ENCODE data around the gene COQ8B. TPM values are rescaled to one million over a fixed set of nuclear protein-coding genes. Genes with fewer than 3 reads are reported as not detected.
A peak's percentile ranks its signal among the peaks of the same experiment; 100 is the strongest.

COQ8B gene
- total RNA-seq, 5 donors from 2014 or later (not counting 1 experiment from before 2014, with no cell fraction given), result 30.8 to 60.1 (median 53.9) TPM

GRCh38 chr19:40752257-40752781, 35.6 kb upstream of the COQ8B start:
- Histone ChIP-seq H3K27ac (ENCODE audit: low read length) (peak overlapping the region; percentile 81), H3K9me3 (no peaks in the 10 kb centered on the region), H3K27me3 (replicated peaks in 1 of 2; ENCODE audit: control insufficient read depth in 2 of 2, extremely low read depth in 1 of 2, insufficient read depth in 2 of 2, low read length in 1 of 2) (no peaks in the 10 kb centered on the region), H3K4me1 (ENCODE audit: control insufficient read depth in 1 of 2, extremely low read depth in 1 of 2, insufficient read depth in 2 of 2, low read length in 2 of 2) (peaks cover 17 to 73% of the 10 kb centered on the region in 2 experiments), H3K4me3 (ENCODE audit: control insufficient read depth in 1 of 2, extremely low read depth in 1 of 2, low read length in 1 of 2) (peak overlapping the region; percentile 91 to 92), H3K36me3 (ENCODE audit: control insufficient read depth in 2 of 2, extremely low read depth in 1 of 2, insufficient read depth in 1 of 2, low read length in 1 of 2) (peaks cover 5 to 17% of the 10 kb centered on the region in 2 donors)
- Mint-ChIP-seq H3K9me3 (no peaks in the 10 kb centered on the region), H3K27me3 (no peaks in the 10 kb centered on the region), H3K4me3 (peak overlapping the region; percentile 91 to 100 (median 97)), H3K36me3 (peaks cover 26% of the 10 kb centered on the region), H3K27ac (peak overlapping the region; percentile 98 to 99), H3K4me1 (peaks cover 55 to 63% (median 63%) of the 10 kb centered on the region in 3 donors)
- ChIA-PET POLR2A (interaction anchor here (0.6 to 1.5 kb wide), 5 partner anchors 25 to 896 kb away, joined by 4 to 17 read pairs (median 5); partner anchors contain the start of genes COQ8B (in 1 of the 2), ITPKC (in 1 of the 2) and RAB4B (in 1 of the 2)), CTCF (interaction anchor here (0.6 to 1.0 kb wide), 3 partner anchors 25 to 606 kb away, joined by 3 to 5 read pairs (median 5); no protein-coding TSS in a partner anchor)
- DNase-seq, result no peak
- 27% methylated on average over 8 of the region's 12 CpGs for WGBS (ENCODE audit: insufficient coverage)
- no peak for ATAC-seq (replicated peaks in 1 of 4)

- Mint-ChIP-seq H3K27ac (peak within 1 kb of the TSS; percentile 98 to 99), H3K36me3 (peaks cover 17% of the 10 kb centered on the region), H3K27me3 (no peaks in the 10 kb centered on the region), H3K9me3 (no peaks in the 10 kb centered on the region), H3K4me1 (peaks cover 41 to 54% (median 51%) of the 10 kb centered on the region in 3 donors), H3K4me3 (peak within 1 kb of the TSS; percentile 91 to 100 (median 97))
- POLR2A ChIA-PET, result interaction anchor here in 1 of 2 donors (0.9 to 1.2 kb wide), 4 partner anchors 27 to 512 kb away, joined by 4 to 13 read pairs (median 6); partner anchors contain the start of genes COQ8B, EGLN2, ITPKC and RAB4B
- DNase-seq, result peak in 33 of 35 experiments; percentile 88 to 98 (median 94)
- Histone ChIP-seq H3K36me3 (ENCODE audit: control insufficient read depth in 2 of 2, extremely low read depth in 1 of 2, insufficient read depth in 1 of 2, low read length in 1 of 2) (peaks cover 4 to 5% of the 10 kb centered on the region in 2 donors), H3K9me3 (no peaks in the 10 kb centered on the region), H3K4me3 (ENCODE audit: control insufficient read depth in 1 of 2, extremely low read depth in 1 of 2, low read length in 1 of 2) (peak within 1 kb of the TSS; percentile 91 to 92), H3K4me1 (ENCODE audit: control insufficient read depth in 1 of 2, extremely low read depth in 1 of 2, insufficient read depth in 2 of 2, low read length in 2 of 2) (peaks cover 15 to 60% of the 10 kb centered on the region in 2 experiments), H3K27me3 (replicated peaks in 1 of 2; ENCODE audit: control insufficient read depth in 2 of 2, extremely low read depth in 1 of 2, insufficient read depth in 2 of 2, low read length in 1 of 2) (no peaks in the 10 kb centered on the region), H3K27ac (ENCODE audit: low read length) (peak within 1 kb of the TSS; percentile 83)
- peak; percentile 75 to 77 (median 75) for ATAC-seq (replicated peaks in 1 of 4)
- CTCF ChIA-PET, result interaction anchor here in 1 of 2 donors (0.8 to 1.5 kb wide), 5 partner anchors 27 to 68 kb away, joined by 3 to 19 read pairs (median 8); partner anchors contain the start of genes EGLN2 and RAB4B
- WGBS (ENCODE audit: insufficient coverage), result under 1% methylated on average over 44 of the region's 46 CpGs
Observed at GRCh38 chr19:40750874-40751537, 34.3 kb upstream of the COQ8B start, which contains the start of gene SNRPA. Gene SNRPA (plus strand): TSS chr19:40751203. CDS start chr19:40751409, 206 bp downstream.

GRCh38 chr19:40750058-40750873, 33.6 kb upstream of the COQ8B start, which contains the start of gene ACTMAP:
Gene ACTMAP (minus strand): TSS chr19:40750477. CDS start chr19:40749803, 674 bp downstream.
- H3K4me3 Mint-ChIP-seq, result peak within 1 kb of the TSS; percentile 91 to 100 (median 97)
- H3K4me1 Mint-ChIP-seq, result peaks cover 35 to 46% (median 43%) of the 10 kb centered on the region in 3 donors
- CTCF ChIA-PET, result interaction anchor here in 1 of 2 donors (0.8 to 1.5 kb wide), 5 partner anchors 28 to 69 kb away, joined by 3 to 19 read pairs (median 8); partner anchors contain the start of genes EGLN2 and RAB4B
- Histone ChIP-seq H3K36me3 (ENCODE audit: control insufficient read depth in 2 of 2, extremely low read depth in 1 of 2, insufficient read depth in 1 of 2, low read length in 1 of 2) (peaks cover 0 to under 1% of the 10 kb centered on the region in 2 donors), H3K27me3 (replicated peaks in 1 of 2; ENCODE audit: control insufficient read depth in 2 of 2, extremely low read depth in 1 of 2, insufficient read depth in 2 of 2, low read length in 1 of 2) (no peaks in the 10 kb centered on the region), H3K4me1 (ENCODE audit: control insufficient read depth in 1 of 2, extremely low read depth in 1 of 2, insufficient read depth in 2 of 2, low read length in 2 of 2) (peaks cover 8 to 53% of the 10 kb centered on the region in 2 experiments), H3K4me3 (ENCODE audit: control insufficient read depth in 1 of 2, extremely low read depth in 1 of 2, low read length in 1 of 2) (peak within 1 kb of the TSS; percentile 91 to 92), H3K27ac (ENCODE audit: low read length) (peak within 1 kb of the TSS; percentile 83), H3K9me3 (no peaks in the 10 kb centered on the region)
- POLR2A ChIA-PET, result interaction anchor here in 1 of 2 donors (0.7 to 1.2 kb wide), 5 partner anchors 28 to 781 kb away, joined by 3 to 13 read pairs (median 5); partner anchors contain the start of genes COQ8B, EGLN2, ITPKC and RAB4B
- H3K9me3 Mint-ChIP-seq, result no peaks in the 10 kb centered on the region
- WGBS (ENCODE audit: insufficient coverage), result 0% methylated on average over 34 of the region's 43 CpGs
- no peaks in the 10 kb centered on the region for H3K27me3 Mint-ChIP-seq
- peak; percentile 98 to 100 (median 99) for DNase-seq
- peaks cover 12% of the 10 kb centered on the region for H3K36me3 Mint-ChIP-seq
- ATAC-seq (replicated peaks in 1 of 4), result peak; percentile 89 to 91 (median 89)
- H3K27ac Mint-ChIP-seq, result peak within 1 kb of the TSS; percentile 98 to 99

GRCh38 chr19:40747536-40747935, 30.9 kb upstream of the COQ8B start:
- no peaks in the 10 kb centered on the region for H3K36me3 ChIP-seq (ENCODE audit: control insufficient read depth in 2 of 2, extremely low read depth in 1 of 2, insufficient read depth in 1 of 2, low read length in 1 of 2)
- DNase-seq, result no peak
- H3K27ac ChIP-seq (ENCODE audit: low read length), result no peak overlapping the region
- H3K27me3 ChIP-seq (replicated peaks in 1 of 2; ENCODE audit: control insufficient read depth in 2 of 2, extremely low read depth in 1 of 2, insufficient read depth in 2 of 2, low read length in 1 of 2), result no peaks in the 10 kb centered on the region
- CTCF ChIA-PET, result interaction anchor here in 1 of 2 donors (0.6 kb wide), 1 partner anchor 34 kb away, joined by 3 read pairs; no protein-coding TSS in a partner anchor
- Mint-ChIP-seq H3K36me3 (peaks cover 1% of the 10 kb centered on the region), H3K4me3 (no peak overlapping the region), H3K9me3 (no peaks in the 10 kb centered on the region), H3K27me3 (no peaks in the 10 kb centered on the region), H3K27ac (no peak overlapping the region), H3K4me1 (peaks cover 19 to 27% (median 26%) of the 10 kb centered on the region in 3 donors)
- H3K4me1 ChIP-seq (ENCODE audit: control insufficient read depth in 1 of 2, extremely low read depth in 1 of 2, insufficient read depth in 2 of 2, low read length in 2 of 2), result peaks cover 0 to 27% of the 10 kb centered on the region in 2 experiments
- no peak for ATAC-seq (replicated peaks in 1 of 4)
- H3K9me3 ChIP-seq, result no peaks in the 10 kb centered on the region
- no peak overlapping the region for H3K4me3 ChIP-seq (ENCODE audit: control insufficient read depth in 1 of 2, extremely low read depth in 1 of 2, low read length in 1 of 2)
- POLR2A ChIA-PET, result no interaction called here
- WGBS (ENCODE audit: insufficient coverage), result no CpG with 5 or more reads among the region's 7 CpGs

- no peak overlapping the region for H3K4me3 ChIP-seq (ENCODE audit: control insufficient read depth in 1 of 2, extremely low read depth in 1 of 2, low read length in 1 of 2)
- no peak overlapping the region for H3K27ac ChIP-seq (ENCODE audit: low read length)
- DNase-seq, result no peak
- H3K4me1 Mint-ChIP-seq, result peaks cover 10 to 14% (median 13%) of the 10 kb centered on the region in 3 donors
- ChIA-PET CTCF (no interaction called here), POLR2A (no interaction called here)
- no peaks in the 10 kb centered on the region for H3K36me3 Mint-ChIP-seq
- H3K9me3 Mint-ChIP-seq, result no peaks in the 10 kb centered on the region
- H3K27me3 Mint-ChIP-seq, result no peaks in the 10 kb centered on the region
- no CpG with 5 or more reads among the region's 7 CpGs for WGBS (ENCODE audit: insufficient coverage)
- ATAC-seq (replicated peaks in 1 of 4), result no peak
- no peak overlapping the region for H3K4me3 Mint-ChIP-seq
- peaks cover 3% of the 10 kb centered on the region in 2 donors for H3K36me3 ChIP-seq (ENCODE audit: control insufficient read depth in 2 of 2, extremely low read depth in 1 of 2, insufficient read depth in 1 of 2, low read length in 1 of 2)
- H3K4me1 ChIP-seq (ENCODE audit: control insufficient read depth in 1 of 2, extremely low read depth in 1 of 2, insufficient read depth in 2 of 2, low read length in 2 of 2), result peaks cover 0 to 12% of the 10 kb centered on the region in 2 experiments
- H3K9me3 ChIP-seq, result no peaks in the 10 kb centered on the region
- no peak overlapping the region for H3K27ac Mint-ChIP-seq
- no peaks in the 10 kb centered on the region for H3K27me3 ChIP-seq (replicated peaks in 1 of 2; ENCODE audit: control insufficient read depth in 2 of 2, extremely low read depth in 1 of 2, insufficient read depth in 2 of 2, low read length in 1 of 2)
Observed at GRCh38 chr19:40745402-40745780, 28.7 kb upstream of the COQ8B start.

Data from T-cell (primary cell).